ENCODE results near the gene NPRL2.
"Not testable (repeated sequence)": the region's sequence is repeated elsewhere in the genome, so short reads cannot be mapped to it uniquely, and the experiment has no call there.

Gene NPRL2

DNA sequence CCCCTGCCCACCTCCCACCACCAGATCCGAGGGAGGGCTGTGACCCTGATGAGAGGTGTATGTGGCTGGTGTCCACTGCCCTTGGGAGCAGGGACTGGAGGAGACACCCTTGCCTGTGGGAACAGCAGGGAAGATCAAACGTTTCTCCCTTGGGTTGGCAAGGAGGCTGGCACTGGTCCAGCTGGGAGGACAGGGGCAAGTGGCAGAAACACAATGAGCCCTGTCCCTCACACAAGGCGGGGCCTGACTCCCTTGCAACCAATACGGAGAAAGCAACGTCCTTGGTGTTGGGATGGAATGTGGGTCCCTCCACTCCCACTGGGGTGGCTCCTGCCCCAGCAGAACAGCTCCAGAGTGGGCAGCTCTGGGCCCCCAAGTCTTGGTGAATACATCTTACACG lies 33.3 kb downstream of the NPRL2 start:
- no peak overlapping the region for H3K4me3 ChIP-seq (replicated peaks; ENCODE audit: low read depth, low read length)
- DNase-seq (ENCODE audit: extremely low read depth, insufficient read length), result no peak
- H3K36me3 ChIP-seq (ENCODE audit: control insufficient read depth, insufficient read depth, low read length), result peaks cover 5% of the 10 kb centered on the region
- TF ChIP-seq, protein P1, sequence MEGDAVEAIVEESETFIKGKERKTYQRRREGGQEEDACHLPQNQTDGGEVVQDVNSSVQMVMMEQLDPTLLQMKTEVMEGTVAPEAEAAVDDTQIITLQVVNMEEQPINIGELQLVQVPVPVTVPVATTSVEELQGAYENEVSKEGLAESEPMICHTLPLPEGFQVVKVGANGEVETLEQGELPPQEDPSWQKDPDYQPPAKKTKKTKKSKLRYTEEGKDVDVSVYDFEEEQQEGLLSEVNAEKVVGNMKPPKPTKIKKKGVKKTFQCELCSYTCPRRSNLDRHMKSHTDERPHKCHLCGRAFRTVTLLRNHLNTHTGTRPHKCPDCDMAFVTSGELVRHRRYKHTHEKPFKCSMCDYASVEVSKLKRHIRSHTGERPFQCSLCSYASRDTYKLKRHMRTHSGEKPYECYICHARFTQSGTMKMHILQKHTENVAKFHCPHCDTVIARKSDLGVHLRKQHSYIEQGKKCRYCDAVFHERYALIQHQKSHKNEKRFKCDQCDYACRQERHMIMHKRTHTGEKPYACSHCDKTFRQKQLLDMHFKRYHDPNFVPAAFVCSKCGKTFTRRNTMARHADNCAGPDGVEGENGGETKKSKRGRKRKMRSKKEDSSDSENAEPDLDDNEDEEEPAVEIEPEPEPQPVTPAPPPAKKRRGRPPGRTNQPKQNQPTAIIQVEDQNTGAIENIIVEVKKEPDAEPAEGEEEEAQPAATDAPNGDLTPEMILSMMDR (IDR thresholded peaks at IDR 0.05; ENCODE audit: insufficient read depth, low read length, poor library complexity, severe bottlenecking), result no peak
- H3K27me3 ChIP-seq (replicated peaks; ENCODE audit: control insufficient read depth, insufficient read depth, low read length), result no peaks in the 10 kb centered on the region

DNA sequence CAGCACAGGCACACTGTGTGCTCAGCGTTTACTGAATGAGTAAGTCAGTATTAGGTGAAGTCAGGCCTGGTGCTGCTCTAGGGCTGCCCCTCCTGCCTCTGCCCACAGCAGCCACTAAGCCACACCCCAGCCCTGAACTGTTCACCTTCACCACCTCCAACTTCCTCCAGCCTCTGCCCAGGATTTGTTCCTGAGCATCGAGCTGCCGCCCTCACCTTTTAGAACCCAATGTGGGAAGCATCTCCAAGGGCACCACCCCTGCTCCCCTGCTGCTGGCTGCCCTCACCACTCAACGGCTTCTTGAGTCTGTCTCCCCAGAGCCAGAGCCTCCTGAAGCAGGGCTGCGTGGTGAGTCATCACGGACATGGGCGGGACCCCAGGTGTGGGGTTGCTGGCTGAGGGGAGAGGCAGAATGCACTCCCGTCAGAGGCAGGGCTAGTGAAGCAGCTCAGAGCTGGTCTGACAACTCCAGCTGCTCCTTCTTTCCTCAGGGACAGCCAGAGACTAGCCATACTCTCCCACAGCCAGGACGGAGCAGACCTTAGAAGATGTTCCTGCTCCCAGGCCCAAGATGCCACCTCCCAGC lies 33.8 kb downstream of the NPRL2 start:
- TF ChIP-seq, protein P1 (IDR thresholded peaks at IDR 0.05; ENCODE audit: insufficient read depth, low read length, poor library complexity, severe bottlenecking), result no peak
- Histone ChIP-seq H3K4me3 (replicated peaks; ENCODE audit: low read depth, low read length) (no peak overlapping the region), H3K27me3 (replicated peaks; ENCODE audit: control insufficient read depth, insufficient read depth, low read length) (no peaks in the 10 kb centered on the region), H3K36me3 (ENCODE audit: control insufficient read depth, insufficient read depth, low read length) (peaks cover 5% of the 10 kb centered on the region)
- peak; percentile 65 for DNase-seq (ENCODE audit: extremely low read depth, insufficient read length)

DNA sequence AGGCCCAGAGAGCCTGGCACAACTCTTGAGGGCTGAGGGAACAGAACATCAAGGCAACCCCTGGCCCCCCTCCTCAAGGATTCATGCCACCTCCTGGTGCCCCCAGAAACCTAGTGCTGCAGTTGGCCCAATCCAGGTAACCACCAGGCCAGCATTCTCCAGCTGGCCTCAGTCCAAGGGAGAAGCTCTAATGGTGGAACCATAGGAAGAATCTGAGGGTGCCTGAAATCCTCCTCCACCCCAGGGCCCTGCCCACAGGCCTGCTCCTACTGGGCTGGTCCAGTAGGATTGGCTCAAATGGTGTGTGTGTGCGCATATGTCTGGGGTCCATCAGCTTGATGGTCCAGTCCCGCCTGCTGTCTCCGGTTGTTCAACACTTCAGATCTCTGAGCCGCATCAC lies 35.8 kb downstream of the NPRL2 start:
- TF ChIP-seq, protein P1 (IDR thresholded peaks at IDR 0.05; ENCODE audit: insufficient read depth, low read length, poor library complexity, severe bottlenecking), result no peak
- H3K36me3 ChIP-seq (ENCODE audit: control insufficient read depth, insufficient read depth, low read length), result peaks cover 5% of the 10 kb centered on the region
- H3K4me3 ChIP-seq (replicated peaks; ENCODE audit: low read depth, low read length), result no peak overlapping the region
- no peak for DNase-seq (ENCODE audit: extremely low read depth, insufficient read length)
- H3K27me3 ChIP-seq (replicated peaks; ENCODE audit: control insufficient read depth, insufficient read depth, low read length), result no peaks in the 10 kb centered on the region

DNA sequence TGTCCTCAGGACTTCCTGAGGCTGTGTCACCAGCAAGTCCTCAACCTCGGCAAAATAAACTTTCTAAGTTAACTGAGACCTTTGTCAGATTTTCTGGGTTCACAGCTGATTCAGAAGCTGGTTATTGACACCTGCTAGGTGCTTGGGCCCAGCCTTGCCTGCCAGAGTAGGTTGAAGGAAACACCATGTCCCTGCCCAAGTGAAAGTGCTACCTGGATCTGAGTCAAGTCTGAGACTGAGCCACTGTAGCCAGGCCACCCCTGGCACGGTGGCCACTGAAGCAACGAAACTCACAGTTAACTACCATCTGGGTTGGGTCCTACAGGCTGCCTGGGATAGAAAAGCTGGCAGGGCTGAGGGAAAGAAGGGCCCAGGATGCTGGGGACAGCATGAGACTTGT lies 36.2 kb downstream of the NPRL2 start:
- H3K4me3 ChIP-seq (replicated peaks; ENCODE audit: low read depth, low read length), result no peak overlapping the region
- TF ChIP-seq, protein P1 (IDR thresholded peaks at IDR 0.05; ENCODE audit: insufficient read depth, low read length, poor library complexity, severe bottlenecking), result no peak
- H3K36me3 ChIP-seq (ENCODE audit: control insufficient read depth, insufficient read depth, low read length), result peaks cover 5% of the 10 kb centered on the region
- no peaks in the 10 kb centered on the region for H3K27me3 ChIP-seq (replicated peaks; ENCODE audit: control insufficient read depth, insufficient read depth, low read length)
- no peak for DNase-seq (ENCODE audit: extremely low read depth, insufficient read length)

DNA sequence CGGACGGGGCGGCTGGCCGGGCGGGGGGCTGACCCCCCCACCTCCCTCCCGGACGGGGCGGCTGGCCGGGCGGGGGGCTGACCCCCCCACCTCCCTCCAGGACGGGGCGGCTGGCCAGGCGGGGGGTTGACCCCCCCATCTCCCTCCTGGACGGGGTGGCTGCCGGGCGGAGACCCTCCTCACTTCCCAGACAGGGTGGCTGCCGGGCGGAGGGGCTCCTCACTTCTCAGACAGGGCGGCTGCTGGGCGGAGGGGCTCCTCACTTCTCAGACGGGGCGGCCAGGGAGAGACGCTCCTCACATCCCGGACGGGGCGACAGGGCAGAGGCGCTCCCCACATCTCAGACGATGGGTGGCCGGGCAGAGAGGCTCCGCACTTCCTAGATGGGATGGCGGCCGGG lies 38.5 kb downstream of the NPRL2 start:
- H3K27me3 ChIP-seq (replicated peaks; ENCODE audit: control insufficient read depth, insufficient read depth, low read length); H3K36me3 ChIP-seq (ENCODE audit: control insufficient read depth, insufficient read depth, low read length); DNase-seq (ENCODE audit: extremely low read depth, insufficient read length); H3K4me3 ChIP-seq (replicated peaks; ENCODE audit: low read depth, low read length): not testable (repeated sequence)

DNA sequence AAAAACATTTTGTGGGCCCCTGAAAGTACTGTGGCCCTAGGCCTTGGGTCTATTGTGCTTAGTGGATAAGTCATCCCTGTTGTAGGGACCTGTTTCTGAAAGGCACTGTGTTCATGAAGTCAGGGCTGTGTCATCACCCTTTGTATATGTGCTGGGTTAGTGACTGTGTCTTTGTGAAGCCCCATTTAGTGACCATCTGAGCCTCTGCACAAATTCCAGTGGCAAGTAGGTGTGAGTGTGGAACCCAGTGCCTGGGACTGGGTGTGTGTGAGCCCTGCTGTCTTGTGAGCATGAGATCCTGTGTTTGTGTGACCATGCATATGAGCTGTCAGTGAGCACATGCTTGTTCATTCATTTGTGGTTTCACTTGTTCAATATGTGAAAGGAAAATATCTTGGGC lies 46.0 kb downstream of the NPRL2 start:
- no peak overlapping the region for H3K4me3 ChIP-seq (replicated peaks; ENCODE audit: low read depth, low read length)
- TF ChIP-seq, protein P1 (IDR thresholded peaks at IDR 0.05; ENCODE audit: insufficient read depth, low read length, poor library complexity, severe bottlenecking), result no peak
- no peak for DNase-seq (ENCODE audit: extremely low read depth, insufficient read length)
- no peaks in the 10 kb centered on the region for H3K27me3 ChIP-seq (replicated peaks; ENCODE audit: control insufficient read depth, insufficient read depth, low read length)
- no peaks in the 10 kb centered on the region for H3K36me3 ChIP-seq (ENCODE audit: control insufficient read depth, insufficient read depth, low read length)

All from GM06990 (cell line).